K562 (cell line): ENCODE measurements around the gene CASP6. TPM values are rescaled to one million over a fixed set of nuclear protein-coding genes. Genes with fewer than 3 reads are reported as not detected.
A peak's percentile ranks its signal among the peaks of the same experiment; 100 is the strongest.

Experiments
- ATF2 ChIP-seq: sonication (generic); formaldehyde crosslinking; IDR thresholded peaks from 2 replicates; pipeline ENCODE4 v1.8.1; 2022; ENCODE audit warnings: missing genetic modification reagents
- CHD2 ChIP-seq: IDR thresholded peaks from 2 replicates; pipeline ENCODE4 v1.6.1; 2011; ENCODE audit warnings: low read depth, low read length
- EGR1 ChIP-seq: fragments of 450-650 bp; conservative IDR thresholded peaks from 2 replicates; pipeline ENCODE4 v1.6.1; 2017; ENCODE audit warnings: mild to moderate bottlenecking
- FOXM1 ChIP-seq, 2 experiments: fragments of 450-650 bp in 1 of 2; sonication (generic) in 1 of 2; formaldehyde crosslinking in 1 of 2; IDR thresholded peaks; 2 replicates each; pipeline versions ENCODE4 v1.6.1 to v1.9.0; 2017 to 2022; ENCODE audit warnings: low read depth in 2 of 2, mild to moderate bottlenecking in 2 of 2, missing genetic modification reagents in 1 of 2, moderate library complexity in 1 of 2
- KAT2B ChIP-seq: IDR thresholded peaks from one replicate; pipeline ENCODE4 v1.6.1; 2012; ENCODE audit warnings: low read depth, mild to moderate bottlenecking, control low read depth, inconsistent platforms, low read length, moderate library complexity
- NCOA2 ChIP-seq, 2 experiments: fragments of 450-650 bp; IDR thresholded peaks; 2 replicates each; pipeline ENCODE4 v1.6.1; 2018; ENCODE audit warnings: mild to moderate bottlenecking in 2 of 2, moderate library complexity in 1 of 2; ENCODE audit not compliant: partially characterized antibody in 2 of 2
- SMAD1 ChIP-seq: fragments of 150-350 bp; IDR thresholded peaks from 2 replicates; pipeline ENCODE4 v1.6.1; 2014; ENCODE audit warnings: low read length, low read depth; ENCODE audit not compliant: partially characterized antibody
- SREBF1 ChIP-seq: fragments of 150-350 bp; IDR thresholded peaks from 2 replicates; pipeline ENCODE4 v1.6.1; 2014; ENCODE audit warnings: antibody characterized with exemption, low read depth, low read length, borderline replicate concordance
- SRF ChIP-seq, 2 experiments: fragments of 250-450, 450-650 bp in 1 of 2; sonication (Bioruptor Pico) in 1 of 2; sonication (generic) in 1 of 2; formaldehyde crosslinking; IDR thresholded peaks; 2 replicates each; pipeline versions ENCODE4 v1.5.0 to v1.5.1; 2020 to 2022; ENCODE audit warnings: mild to moderate bottlenecking in 1 of 2, missing genetic modification reagents in 1 of 2
- STAT6 ChIP-seq: sonication (generic); formaldehyde crosslinking; IDR thresholded peaks from 2 replicates; pipeline ENCODE4 v1.8.1; 2023; ENCODE audit warnings: mild to moderate bottlenecking, missing genetic modification reagents
- TEAD1 ChIP-seq, 2 experiments: fragments of 450-650 bp in 1 of 2; sonication (generic) in 1 of 2; formaldehyde crosslinking; IDR thresholded peaks; 2 replicates each; pipeline versions ENCODE4 v1.4.0 to v1.8.0; 2020 to 2022; ENCODE audit warnings: mild to moderate bottlenecking in 2 of 2, missing genetic modification reagents in 1 of 2
- TRIM28 ChIP-seq: fragments of 450-650 bp; IDR thresholded peaks from 2 replicates; pipeline ENCODE4 v1.6.1; 2017
- ZBTB43 ChIP-seq: sonication (generic); formaldehyde crosslinking; IDR thresholded peaks from 2 replicates; pipeline ENCODE4 v1.8.0; 2023; ENCODE audit warnings: mild to moderate bottlenecking, missing genetic modification reagents
- ZNF12 ChIP-seq: sonication (generic); formaldehyde crosslinking; IDR thresholded peaks from 2 replicates; pipeline ENCODE4 v1.4.0; 2020; ENCODE audit warnings: mild to moderate bottlenecking, missing genetic modification reagents
- ZNF174 ChIP-seq: fragments of 250-450 bp; sonication (Bioruptor Pico); IDR thresholded peaks from 2 replicates; pipeline ENCODE4 v1.4.0; 2020; ENCODE audit warnings: mild to moderate bottlenecking
- polyA plus RNA-seq, 8 experiments: library from polyadenylated mRNA; depleted of rRNA in 4 of 8; stranded (reverse) in 5 of 8; unstranded in 3 of 8; fragments of >200 nt; fragmentation: Nextera tagmentation in 2 of 8; fragmentation: Illumina TruSeq in 1 of 8; extraction: Ambion mirVana in 2 of 8; extraction: Trizol in 1 of 8; gene quantifications; 2 replicates each; pipeline versions ENCODE4 v1.2.1 to v1.2.3, GENCODE V29; 2011 to 2014; ENCODE audit warnings: inconsistent platforms in 1 of 8, missing spikeins in 1 of 8
- total RNA-seq, 7 experiments: library from RNA; depleted of rRNA in 6 of 7; stranded (reverse); fragments of >200 nt in 6 of 7; fragmentation: Illumina TruSeq in 2 of 7; extraction: Trizol in 2 of 7; gene quantifications; 2 replicates each; pipeline versions ENCODE4 v1.2.1 to v1.2.3, GENCODE V29; 2011 to 2021; ENCODE audit warnings: low replicate concordance in 1 of 7
- TF ChIP-seq, protein P1 (sequence below): fragments of 450-650 bp; formaldehyde crosslinking; IDR thresholded peaks from 2 replicates; pipeline ENCODE4 v1.4.0; 2020; ENCODE audit warnings: mild to moderate bottlenecking, moderate library complexity
- TF ChIP-seq, protein P2 (sequence below): sonication (generic); formaldehyde crosslinking; IDR thresholded peaks from 2 replicates; pipeline ENCODE4 v1.9.0; 2022; ENCODE audit warnings: mild to moderate bottlenecking, missing genetic modification reagents
- TF ChIP-seq, protein P3 (sequence below): fragments of 250-450 bp; sonication (Bioruptor Pico); IDR thresholded peaks from 2 replicates; pipeline ENCODE4 v1.5.0; 2021

The CASP6 gene
- total and polyA plus RNA-seq, 9 of the 15 experiments (the other 6 are each of a cell fraction or from before 2014, with no cell fraction given): 20.8 to 72.7 (median 39.1) TPM

- TF ChIP-seq SMAD1 (no peak), KAT2B (no peak), STAT6 (CRISPR knock-in tag) (no peak), ZNF12 (CRISPR knock-in tag) (no peak), EGR1 (peak; percentile 47), ZBTB43 (CRISPR knock-in tag) (no peak), NCOA2 (IDR thresholded peaks at IDR 0.05; ENCODE audit: partially characterized antibody in 2 of 2) (no peak), ATF2 (CRISPR knock-in tag) (no peak), FOXM1 (IDR thresholded peaks at IDR 0.05; ENCODE audit: low read depth) (no peak), FOXM1 (CRISPR knock-in tag; IDR thresholded peaks at IDR 0.05; ENCODE audit: low read depth) (no peak), CHD2 (no peak), TEAD1 (CRISPR knock-in tag; IDR thresholded peaks at IDR 0.05) (peak in 1 of 2 experiments; percentile 0; a peak in 1 of 4 replicates), SRF (CRISPR knock-in tag; IDR thresholded peaks at IDR 0.05) (peak in 1 of 2 experiments; percentile 57; a peak in 1 of 4 replicates), TRIM28 (no peak), SREBF1 (no peak), ZNF174 (no peak)
- TF ChIP-seq, protein P1, sequence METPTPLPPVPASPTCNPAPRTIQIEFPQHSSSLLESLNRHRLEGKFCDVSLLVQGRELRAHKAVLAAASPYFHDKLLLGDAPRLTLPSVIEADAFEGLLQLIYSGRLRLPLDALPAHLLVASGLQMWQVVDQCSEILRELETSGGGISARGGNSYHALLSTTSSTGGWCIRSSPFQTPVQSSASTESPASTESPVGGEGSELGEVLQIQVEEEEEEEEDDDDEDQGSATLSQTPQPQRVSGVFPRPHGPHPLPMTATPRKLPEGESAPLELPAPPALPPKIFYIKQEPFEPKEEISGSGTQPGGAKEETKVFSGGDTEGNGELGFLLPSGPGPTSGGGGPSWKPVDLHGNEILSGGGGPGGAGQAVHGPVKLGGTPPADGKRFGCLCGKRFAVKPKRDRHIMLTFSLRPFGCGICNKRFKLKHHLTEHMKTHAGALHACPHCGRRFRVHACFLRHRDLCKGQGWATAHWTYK (CRISPR knock-in tag): peak; percentile 9; the same call in 1 of the 2 replicates
- TF ChIP-seq, protein P2, sequence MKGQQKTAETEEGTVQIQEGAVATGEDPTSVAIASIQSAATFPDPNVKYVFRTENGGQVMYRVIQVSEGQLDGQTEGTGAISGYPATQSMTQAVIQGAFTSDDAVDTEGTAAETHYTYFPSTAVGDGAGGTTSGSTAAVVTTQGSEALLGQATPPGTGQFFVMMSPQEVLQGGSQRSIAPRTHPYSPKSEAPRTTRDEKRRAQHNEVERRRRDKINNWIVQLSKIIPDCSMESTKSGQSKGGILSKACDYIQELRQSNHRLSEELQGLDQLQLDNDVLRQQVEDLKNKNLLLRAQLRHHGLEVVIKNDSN (CRISPR knock-in tag): no peak
- TF ChIP-seq, protein P3, sequence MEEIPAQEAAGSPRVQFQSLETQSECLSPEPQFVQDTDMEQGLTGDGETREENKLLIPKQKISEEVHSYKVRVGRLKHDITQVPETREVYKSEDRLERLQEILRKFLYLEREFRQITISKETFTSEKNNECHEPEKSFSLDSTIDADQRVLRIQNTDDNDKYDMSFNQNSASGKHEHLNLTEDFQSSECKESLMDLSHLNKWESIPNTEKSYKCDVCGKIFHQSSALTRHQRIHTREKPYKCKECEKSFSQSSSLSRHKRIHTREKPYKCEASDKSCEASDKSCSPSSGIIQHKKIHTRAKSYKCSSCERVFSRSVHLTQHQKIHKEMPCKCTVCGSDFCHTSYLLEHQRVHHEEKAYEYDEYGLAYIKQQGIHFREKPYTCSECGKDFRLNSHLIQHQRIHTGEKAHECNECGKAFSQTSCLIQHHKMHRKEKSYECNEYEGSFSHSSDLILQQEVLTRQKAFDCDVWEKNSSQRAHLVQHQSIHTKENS (CRISPR knock-in tag): no peak
These were observed at the start of gene CASP6 (continued) for GRCh38 chr4:109702950-109703663.
